BLaER1 treated with 17β-estradiol and CSF1 and Interleukin-3, amounts not matched to agents 10 nM and 100 nM (cell line): ENCODE measurements around the gene MYH15.

ENCODE experiments used
- H3K27ac ChIP-seq, 11 experiments: shearing (Covaris generic); formaldehyde crosslinking; 2 replicates each; pipeline ENCODE4 v1.8.1; 2022
- H3K27me3 ChIP-seq, 11 experiments: shearing (Covaris generic); formaldehyde crosslinking; 2 replicates each; pipeline ENCODE4 v1.8.1; 2022
- H3K36me3 ChIP-seq, 11 experiments: shearing (Covaris generic); formaldehyde crosslinking; 2 replicates each; pipeline ENCODE4 v1.8.1; 2022
- H3K4me1 ChIP-seq, 10 experiments: shearing (Covaris generic); formaldehyde crosslinking; 2 replicates each; pipeline ENCODE4 v1.8.1; 2022
- H3K4me2 ChIP-seq, 11 experiments: shearing (Covaris generic); formaldehyde crosslinking; 2 replicates each; pipeline ENCODE4 v1.8.1; 2022
- H3K4me3 ChIP-seq, 10 experiments: shearing (Covaris generic); formaldehyde crosslinking; 2 replicates each; pipeline ENCODE4 v1.8.1; 2022
- H3K9ac ChIP-seq, 11 experiments: shearing (Covaris generic); formaldehyde crosslinking; 2 replicates each; pipeline ENCODE4 v1.8.1; 2022
- H3K9me3 ChIP-seq, 11 experiments: shearing (Covaris generic); formaldehyde crosslinking; replicated peaks in 1 of 11; 2 replicates each; pipeline ENCODE4 v1.8.1; 2022
- H4K20me1 ChIP-seq, 11 experiments: shearing (Covaris generic); formaldehyde crosslinking; 2 replicates each; pipeline ENCODE4 v1.8.1; 2022
- Cebpa-rat ChIP-seq, 11 experiments: shearing (Covaris generic); IDR thresholded peaks; 2 replicates each; pipeline ENCODE4 v1.8.1; 2022

MYH15 gene

GRCh38 chr3:108497271-108497670, 13.1 kb downstream of the MYH15 start:
- H3K27me3 ChIP-seq, result no peaks in the 10 kb centered on the region

DNA sequence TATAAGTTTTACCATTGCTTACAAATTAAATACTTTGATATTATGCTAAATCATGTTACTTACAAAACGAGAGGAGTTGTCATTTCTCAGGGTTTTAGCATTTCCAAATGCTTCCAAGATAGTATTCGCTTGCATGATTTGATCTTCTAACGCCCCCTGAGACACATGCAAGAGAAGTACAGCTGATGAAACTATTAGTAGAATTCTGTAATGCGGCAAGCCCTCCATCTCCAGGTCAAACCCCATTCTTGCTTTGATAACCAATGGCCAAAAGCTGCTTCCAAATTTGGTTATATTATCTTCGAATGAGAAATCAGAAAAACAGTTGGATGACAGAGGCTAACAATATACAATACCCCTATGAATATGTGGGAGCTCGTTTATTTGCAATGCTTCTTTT, 14.7 kb downstream of the MYH15 start:
- no peak overlapping the region for H3K9ac ChIP-seq
- H3K4me1 ChIP-seq, result 0 out of 20 replicates have a peak, but pooled peaks cover 0 to 3% (median 0%) of the 10 kb centered on the region in 10 experiments
- no peak overlapping the region for H3K4me3 ChIP-seq
- no peak overlapping the region for H3K4me2 ChIP-seq
- H4K20me1 ChIP-seq, result no peaks in the 10 kb centered on the region
- no peaks in the 10 kb centered on the region for H3K36me3 ChIP-seq
- no peak for TF ChIP-seq Cebpa-rat (IDR thresholded peaks at IDR 0.05)
- no peaks in the 10 kb centered on the region for H3K27me3 ChIP-seq
- H3K9me3 ChIP-seq, result no peaks in the 10 kb centered on the region
- H3K27ac ChIP-seq, result no peak overlapping the region

More at GRCh38 chr3:108497271-108497670, 13.1 kb downstream of the MYH15 start:
- 0 out of 20 replicates have a peak, but pooled peaks cover 0 to 3% (median 0%) of the 10 kb centered on the region in 10 experiments for H3K4me1 ChIP-seq
- H4K20me1 ChIP-seq, result no peaks in the 10 kb centered on the region
- H3K4me3 ChIP-seq, result no peak overlapping the region
- H3K36me3 ChIP-seq, result no peaks in the 10 kb centered on the region
- TF ChIP-seq Cebpa-rat (IDR thresholded peaks at IDR 0.05), result no peak
- no peaks in the 10 kb centered on the region for H3K9me3 ChIP-seq
- H3K9ac ChIP-seq, result no peak overlapping the region
- no peak overlapping the region for H3K4me2 ChIP-seq
- H3K27ac ChIP-seq, result no peak overlapping the region

GRCh38 chr3:108494906-108495531, 15.4 kb downstream of the MYH15 start:
- H3K9ac ChIP-seq, result no peak overlapping the region
- H3K4me1 ChIP-seq, result 0 out of 20 replicates have a peak, but pooled peaks cover 0 to 3% (median 0%) of the 10 kb centered on the region in 10 experiments
- H3K4me3 ChIP-seq, result no peak overlapping the region
- no peak for TF ChIP-seq Cebpa-rat (IDR thresholded peaks at IDR 0.05)
- no peaks in the 10 kb centered on the region for H3K9me3 ChIP-seq
- no peak overlapping the region for H3K4me2 ChIP-seq
- no peaks in the 10 kb centered on the region for H3K27me3 ChIP-seq
- H4K20me1 ChIP-seq, result no peaks in the 10 kb centered on the region
- H3K36me3 ChIP-seq, result no peaks in the 10 kb centered on the region
- H3K27ac ChIP-seq, result no peak overlapping the region

GRCh38 chr3:108493862-108494261, 16.5 kb downstream of the MYH15 start:
- H3K4me2 ChIP-seq, result no peak overlapping the region
- 0 out of 20 replicates have a peak, but pooled peaks cover 0 to 3% (median 0%) of the 10 kb centered on the region in 10 experiments for H3K4me1 ChIP-seq
- H3K4me3 ChIP-seq, result no peak overlapping the region
- H3K27me3 ChIP-seq, result no peaks in the 10 kb centered on the region
- no peaks in the 10 kb centered on the region for H3K36me3 ChIP-seq
- H3K9me3 ChIP-seq, result no peaks in the 10 kb centered on the region
- TF ChIP-seq Cebpa-rat (IDR thresholded peaks at IDR 0.05), result no peak
- H3K27ac ChIP-seq, result no peak overlapping the region
- no peaks in the 10 kb centered on the region for H4K20me1 ChIP-seq
- H3K9ac ChIP-seq, result no peak overlapping the region

DNA sequence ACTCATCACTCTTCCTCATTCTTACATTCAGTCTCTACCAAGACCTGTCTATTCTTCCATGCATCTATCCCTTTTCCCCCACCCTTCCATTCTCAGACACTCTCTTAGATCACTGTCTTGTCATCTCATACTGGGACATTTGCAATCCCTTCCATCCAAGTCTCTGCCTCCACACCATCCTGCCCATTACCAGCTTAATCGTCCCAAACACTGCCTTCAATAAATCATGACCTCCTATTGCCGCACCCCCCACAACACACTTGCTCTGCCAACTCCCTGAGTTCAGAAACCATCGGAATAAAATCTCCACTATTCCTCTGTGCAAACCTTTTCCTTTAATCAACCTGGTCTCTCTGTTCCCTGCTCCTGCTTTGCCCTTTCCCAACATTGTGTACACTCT, 18.9 kb downstream of the MYH15 start:
- no peak overlapping the region for H3K27ac ChIP-seq
- no peaks in the 10 kb centered on the region for H4K20me1 ChIP-seq
- no peak for TF ChIP-seq Cebpa-rat (IDR thresholded peaks at IDR 0.05)

DNA sequence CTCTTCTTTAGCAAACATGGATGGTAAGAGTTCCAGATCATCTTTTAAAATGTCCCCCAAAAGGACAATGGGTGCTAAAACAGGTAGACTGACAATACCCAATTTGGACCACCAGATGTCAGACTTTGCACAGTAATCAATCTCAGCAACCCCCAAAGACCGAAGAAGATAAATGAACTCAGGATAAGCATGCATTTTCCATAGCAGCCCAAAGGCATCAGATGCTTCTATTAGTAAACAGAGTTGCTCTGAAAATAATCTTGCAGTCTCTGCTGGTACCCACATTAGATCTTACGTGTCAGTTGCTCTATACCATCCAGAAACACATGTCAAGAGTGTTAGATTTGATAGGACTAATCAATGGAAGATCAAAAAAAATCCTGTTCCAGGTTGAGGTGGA, 20.6 kb downstream of the MYH15 start:
- H3K4me2 ChIP-seq, result no peak overlapping the region
- no peak for TF ChIP-seq Cebpa-rat (IDR thresholded peaks at IDR 0.05)

More for the DNA sequence above, 18.9 kb downstream of the MYH15 start:
- peaks cover 0 to 7% (median 0%) of the 10 kb centered on the region in 10 experiments; a peak in 3 of 20 replicates for H3K4me1 ChIP-seq
- no peaks in the 10 kb centered on the region for H3K9me3 ChIP-seq
- H3K36me3 ChIP-seq, result no peaks in the 10 kb centered on the region
- no peaks in the 10 kb centered on the region for H3K27me3 ChIP-seq
- H3K9ac ChIP-seq, result no peak overlapping the region
- H3K4me2 ChIP-seq, result no peak overlapping the region
- H3K4me3 ChIP-seq, result no peak overlapping the region

DNA sequence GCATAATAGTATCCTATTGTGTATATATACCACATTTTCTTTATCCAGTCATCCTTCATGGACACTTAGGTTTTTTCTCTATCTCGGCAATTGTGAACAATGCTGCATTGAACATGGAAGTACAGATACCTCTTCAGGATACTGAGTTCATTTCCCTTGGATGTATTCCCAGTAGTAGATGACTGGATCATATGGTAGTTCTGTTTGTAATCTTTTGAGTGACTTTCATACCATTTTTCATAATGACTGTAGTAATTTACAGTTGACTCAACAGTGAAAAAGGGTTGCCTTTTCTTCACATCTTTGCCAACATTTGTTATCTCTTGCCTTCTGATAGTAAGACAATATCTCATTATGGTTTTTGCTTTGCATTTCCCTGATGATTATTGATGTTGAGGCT, 21.8 kb downstream of the MYH15 start:
- Histone ChIP-seq H3K9ac (no peak overlapping the region), H3K36me3 (no peaks in the 10 kb centered on the region), H3K4me1 (peaks cover 0 to 7% (median 0%) of the 10 kb centered on the region in 10 experiments; a peak in 3 of 20 replicates), H3K9me3 (no peaks in the 10 kb centered on the region), H3K27ac (no peak overlapping the region), H3K27me3 (no peaks in the 10 kb centered on the region), H3K4me2 (no peak overlapping the region), H3K4me3 (no peak overlapping the region), H4K20me1 (no peaks in the 10 kb centered on the region)
- TF ChIP-seq Cebpa-rat (IDR thresholded peaks at IDR 0.05), result no peak

More for the DNA sequence above, 20.6 kb downstream of the MYH15 start:
- no peaks in the 10 kb centered on the region for H4K20me1 ChIP-seq
- no peak overlapping the region for H3K4me3 ChIP-seq
- peaks cover 0 to 7% (median 0%) of the 10 kb centered on the region in 10 experiments; a peak in 3 of 20 replicates for H3K4me1 ChIP-seq
- H3K36me3 ChIP-seq, result no peaks in the 10 kb centered on the region
- H3K9me3 ChIP-seq, result no peaks in the 10 kb centered on the region
- no peak overlapping the region for H3K9ac ChIP-seq
- H3K27ac ChIP-seq, result no peak overlapping the region
- H3K27me3 ChIP-seq, result no peaks in the 10 kb centered on the region

- H3K36me3 ChIP-seq, result no peaks in the 10 kb centered on the region
- H3K27ac ChIP-seq, result no peak overlapping the region
- no peak overlapping the region; a peak in 1 of 22 replicates for H3K4me2 ChIP-seq
- no peaks in the 10 kb centered on the region for H4K20me1 ChIP-seq
- H3K9me3 ChIP-seq, result no peaks in the 10 kb centered on the region
- no peak overlapping the region for H3K9ac ChIP-seq
- H3K4me3 ChIP-seq, result no peak overlapping the region
- H3K27me3 ChIP-seq, result no peaks in the 10 kb centered on the region
- no peak for TF ChIP-seq Cebpa-rat (IDR thresholded peaks at IDR 0.05)
- peaks cover 0 to 7% (median 0%) of the 10 kb centered on the region in 10 experiments; a peak in 3 of 20 replicates for H3K4me1 ChIP-seq
Measured at GRCh38 chr3:108487439-108487838, 23.0 kb downstream of the MYH15 start.

DNA sequence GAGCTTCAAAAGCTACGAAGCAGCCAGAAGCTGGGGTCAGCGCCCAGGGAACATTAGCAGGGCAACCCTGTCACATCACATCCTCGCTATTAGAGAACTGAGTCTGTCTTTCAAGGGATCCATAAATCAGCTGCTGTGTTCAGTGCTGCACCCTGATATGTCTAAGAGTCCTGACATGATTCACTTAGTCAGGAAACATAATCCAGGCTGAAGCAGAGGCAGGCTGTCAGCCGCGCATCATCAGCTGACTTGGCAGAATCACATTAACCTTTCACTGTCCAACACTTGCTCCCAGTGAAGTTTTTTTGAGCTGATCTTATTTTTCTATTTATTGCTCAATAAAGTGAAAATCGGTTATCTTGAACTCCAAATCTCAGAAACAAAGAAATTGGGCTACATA, 23.5 kb downstream of the MYH15 start:
- Histone ChIP-seq H3K27me3 (no peaks in the 10 kb centered on the region), H3K4me1 (peaks cover 0 to 7% (median 0%) of the 10 kb centered on the region in 10 experiments; a peak in 3 of 20 replicates), H3K36me3 (no peaks in the 10 kb centered on the region), H3K27ac (no peak overlapping the region), H4K20me1 (no peaks in the 10 kb centered on the region), H3K4me3 (no peak overlapping the region), H3K4me2 (peak overlapping the region in 3 of 11 experiments; percentile 4 to 41 (median 16); a peak in 3 of 22 replicates), H3K9me3 (no peaks in the 10 kb centered on the region), H3K9ac (no peak overlapping the region)
- no peak for TF ChIP-seq Cebpa-rat (IDR thresholded peaks at IDR 0.05)

GRCh38 chr3:108486338-108486737, 24.1 kb downstream of the MYH15 start:
- TF ChIP-seq Cebpa-rat (IDR thresholded peaks at IDR 0.05), result no peak
- Histone ChIP-seq H3K27me3 (no peaks in the 10 kb centered on the region), H3K36me3 (no peaks in the 10 kb centered on the region), H3K4me3 (no peak overlapping the region), H3K9ac (no peak overlapping the region), H3K27ac (no peak overlapping the region), H3K4me2 (no peak overlapping the region), H3K9me3 (no peaks in the 10 kb centered on the region), H4K20me1 (no peaks in the 10 kb centered on the region), H3K4me1 (peaks cover 0 to 7% (median 0%) of the 10 kb centered on the region in 10 experiments; a peak in 3 of 20 replicates)
